Measurements from ENCODE around the gene ZNHIT1.

The ZNHIT1 gene

DNA sequence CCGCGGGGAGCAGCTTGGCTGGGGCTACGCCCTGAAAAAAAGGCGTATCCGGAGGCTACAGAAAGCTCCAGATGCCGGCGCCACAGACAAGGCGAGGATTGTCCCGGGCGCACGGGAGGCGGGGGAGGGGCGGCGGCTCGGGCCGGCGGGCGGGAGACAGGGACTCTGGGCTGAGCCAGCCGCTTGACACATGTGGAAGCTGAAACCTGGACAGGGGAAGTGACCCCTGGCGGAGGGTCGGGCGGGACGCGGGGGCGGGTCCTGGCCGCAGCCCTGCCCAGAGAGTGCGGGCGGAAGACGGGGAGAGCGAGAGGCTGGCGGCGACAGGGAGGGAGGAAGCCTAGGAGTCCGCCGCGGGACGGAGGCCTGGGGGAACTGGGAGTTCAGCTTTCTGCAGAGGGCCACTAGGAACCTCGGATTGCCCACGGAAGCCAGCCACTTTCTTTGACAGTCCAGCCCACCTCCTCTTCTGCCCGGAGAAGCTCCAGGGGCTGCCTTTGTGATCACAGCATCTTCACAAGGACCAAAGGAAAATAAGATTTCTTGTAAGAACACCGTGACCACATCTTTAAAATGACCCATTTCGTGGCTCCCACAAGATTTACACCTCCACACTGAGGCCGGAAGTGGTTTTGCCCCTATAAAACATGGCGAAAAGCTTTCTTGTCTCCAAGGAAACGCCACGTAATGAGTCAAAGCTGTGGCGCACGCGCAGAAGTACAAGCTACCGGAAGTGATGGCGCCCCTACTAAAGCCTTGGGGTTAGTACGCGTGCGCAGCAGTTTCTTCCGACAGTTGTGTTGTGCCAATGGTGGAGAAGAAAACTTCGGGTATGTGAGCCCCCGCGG lies at the start of gene ZNHIT1, which contains the start of gene PLOD3:
Gene ZNHIT1 (plus strand): TSS at position 778 of the 848 bp plus-strand sequence. CDS start 31 bp downstream, at position 809.
Gene PLOD3 (minus strand): TSS at position 194 of the 848 bp plus-strand sequence. CDS start 307 bp downstream, outside the sequence.
- DNase-seq (ENCODE audit: low spot score): peak; percentile 100
- TF ChIP-seq, protein P1, sequence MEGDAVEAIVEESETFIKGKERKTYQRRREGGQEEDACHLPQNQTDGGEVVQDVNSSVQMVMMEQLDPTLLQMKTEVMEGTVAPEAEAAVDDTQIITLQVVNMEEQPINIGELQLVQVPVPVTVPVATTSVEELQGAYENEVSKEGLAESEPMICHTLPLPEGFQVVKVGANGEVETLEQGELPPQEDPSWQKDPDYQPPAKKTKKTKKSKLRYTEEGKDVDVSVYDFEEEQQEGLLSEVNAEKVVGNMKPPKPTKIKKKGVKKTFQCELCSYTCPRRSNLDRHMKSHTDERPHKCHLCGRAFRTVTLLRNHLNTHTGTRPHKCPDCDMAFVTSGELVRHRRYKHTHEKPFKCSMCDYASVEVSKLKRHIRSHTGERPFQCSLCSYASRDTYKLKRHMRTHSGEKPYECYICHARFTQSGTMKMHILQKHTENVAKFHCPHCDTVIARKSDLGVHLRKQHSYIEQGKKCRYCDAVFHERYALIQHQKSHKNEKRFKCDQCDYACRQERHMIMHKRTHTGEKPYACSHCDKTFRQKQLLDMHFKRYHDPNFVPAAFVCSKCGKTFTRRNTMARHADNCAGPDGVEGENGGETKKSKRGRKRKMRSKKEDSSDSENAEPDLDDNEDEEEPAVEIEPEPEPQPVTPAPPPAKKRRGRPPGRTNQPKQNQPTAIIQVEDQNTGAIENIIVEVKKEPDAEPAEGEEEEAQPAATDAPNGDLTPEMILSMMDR (IDR thresholded peaks at IDR 0.05; ENCODE audit: extremely low read depth, insufficient read depth, missing control alignments): no peak
- in situ Hi-C loops (cut with MboI; ENCODE audit: low pct_unique_long_range_greater_than_20kb, low sequenced_read_pairs, unreplicated experiment): no loop called here

DNA sequence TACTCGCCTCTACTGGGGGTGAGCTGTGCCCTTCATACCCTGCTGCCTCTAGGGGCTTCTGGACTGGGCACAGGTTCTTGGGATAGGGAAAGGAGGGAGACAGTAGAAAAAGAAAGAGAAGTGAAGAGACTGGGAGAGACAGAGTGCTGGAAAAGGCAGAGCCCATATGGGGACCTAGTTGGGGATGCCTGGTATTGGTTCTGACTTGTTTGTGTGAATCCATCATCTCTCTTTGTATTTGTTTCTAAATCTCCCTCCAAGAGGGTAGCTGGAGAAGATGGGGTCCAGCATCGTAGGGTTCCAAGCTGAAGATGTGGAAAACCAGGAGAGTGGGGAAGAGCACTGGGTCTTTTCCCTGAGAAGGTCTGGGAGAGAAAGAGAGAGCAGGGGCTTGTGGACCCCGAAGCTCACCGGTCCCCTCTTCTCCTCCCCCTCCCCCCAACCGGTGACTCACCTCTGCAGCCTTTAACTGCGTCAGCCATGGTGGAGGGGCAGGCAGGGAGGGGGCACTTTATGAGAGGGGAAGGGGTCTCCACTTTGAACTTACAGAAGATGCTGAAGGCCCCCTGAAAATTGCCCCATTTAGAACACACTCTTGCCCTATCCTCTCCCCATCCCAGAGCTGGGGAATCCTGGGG lies 49.4 kb upstream of the ZNHIT1 start:
- in situ Hi-C loops (cut with MboI; ENCODE audit: low pct_unique_long_range_greater_than_20kb, low sequenced_read_pairs, unreplicated experiment): no loop called here
- TF ChIP-seq, protein P1 (IDR thresholded peaks at IDR 0.05; ENCODE audit: extremely low read depth, insufficient read depth, missing control alignments): no peak
- DNase-seq (ENCODE audit: low spot score): no peak

DNA sequence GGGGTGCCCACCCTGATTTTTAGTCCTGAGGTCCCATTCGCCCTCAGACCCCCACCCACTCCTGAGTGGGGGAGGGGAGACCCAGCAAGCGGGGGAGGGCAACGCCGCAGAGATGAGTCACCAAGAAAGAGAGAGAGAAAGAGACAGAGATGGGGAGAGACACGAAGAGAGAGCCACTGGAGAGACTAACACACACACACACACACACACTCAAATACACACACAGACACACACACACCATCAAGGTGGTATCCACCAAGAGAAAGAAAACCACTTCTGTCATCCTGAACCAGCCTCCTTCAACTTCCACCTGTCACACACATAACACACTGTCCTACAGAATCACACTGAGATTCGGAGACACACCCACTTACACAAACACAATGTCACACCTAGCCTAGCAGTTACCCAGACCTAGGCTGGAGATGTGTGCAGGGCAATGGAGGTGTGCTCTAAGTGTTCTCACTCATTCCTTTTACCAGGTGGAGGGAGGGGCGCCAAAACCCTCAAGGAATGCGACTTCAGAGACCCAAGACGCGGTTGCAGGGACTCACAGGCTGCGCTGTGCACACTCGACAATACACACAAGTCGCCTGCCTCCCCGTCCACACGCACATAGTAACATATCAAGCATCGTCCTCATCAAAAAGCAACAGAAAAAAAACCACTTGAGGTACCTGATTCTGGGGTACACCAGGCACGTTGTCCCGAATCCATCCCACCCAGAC lies 48.7 kb upstream of the ZNHIT1 start:
- DNase-seq (ENCODE audit: low spot score): no peak
- TF ChIP-seq, protein P1 (IDR thresholded peaks at IDR 0.05; ENCODE audit: extremely low read depth, insufficient read depth, missing control alignments): no peak
- in situ Hi-C loops (cut with MboI; ENCODE audit: low pct_unique_long_range_greater_than_20kb, low sequenced_read_pairs, unreplicated experiment): no loop called here

DNA sequence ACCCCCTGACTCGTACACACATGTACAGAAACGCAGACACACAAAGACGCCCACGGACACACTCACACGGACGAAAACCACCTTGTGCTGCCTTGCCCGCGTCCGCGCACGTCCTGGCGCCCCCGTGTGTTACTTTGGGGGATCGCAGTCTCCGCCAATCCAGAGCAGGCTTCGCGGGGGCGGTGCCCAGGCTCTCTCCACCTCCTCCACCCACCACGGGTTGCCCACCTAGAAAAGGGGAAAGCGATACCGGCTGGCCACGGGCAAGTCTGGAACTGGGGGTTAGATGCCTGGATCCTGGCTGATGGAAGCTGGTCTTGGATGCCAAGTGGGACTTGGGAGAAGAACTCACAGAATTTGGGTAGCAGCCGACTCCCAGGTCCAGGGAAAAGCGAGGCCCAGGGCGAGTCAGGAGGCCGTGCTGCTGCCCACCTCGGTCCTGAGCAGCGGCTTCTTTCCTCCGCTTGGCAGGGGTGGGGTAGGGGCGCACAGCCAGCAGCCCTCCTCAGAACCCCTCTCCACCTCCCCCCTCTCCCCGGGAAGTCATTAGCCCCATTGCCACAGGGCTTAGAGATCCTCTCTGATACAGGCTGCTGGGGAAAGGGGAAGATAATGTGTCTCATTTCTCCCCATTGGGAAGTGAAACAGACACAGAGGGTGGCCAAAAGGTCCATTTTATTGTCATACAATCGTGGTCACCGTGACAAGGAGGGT lies 48.0 kb upstream of the ZNHIT1 start:
- TF ChIP-seq, protein P1 (IDR thresholded peaks at IDR 0.05; ENCODE audit: extremely low read depth, insufficient read depth, missing control alignments): peak; percentile 95
- peak; percentile 81 for DNase-seq (ENCODE audit: low spot score)
- in situ Hi-C loops (cut with MboI; ENCODE audit: low pct_unique_long_range_greater_than_20kb, low sequenced_read_pairs, unreplicated experiment): no loop called here

DNA sequence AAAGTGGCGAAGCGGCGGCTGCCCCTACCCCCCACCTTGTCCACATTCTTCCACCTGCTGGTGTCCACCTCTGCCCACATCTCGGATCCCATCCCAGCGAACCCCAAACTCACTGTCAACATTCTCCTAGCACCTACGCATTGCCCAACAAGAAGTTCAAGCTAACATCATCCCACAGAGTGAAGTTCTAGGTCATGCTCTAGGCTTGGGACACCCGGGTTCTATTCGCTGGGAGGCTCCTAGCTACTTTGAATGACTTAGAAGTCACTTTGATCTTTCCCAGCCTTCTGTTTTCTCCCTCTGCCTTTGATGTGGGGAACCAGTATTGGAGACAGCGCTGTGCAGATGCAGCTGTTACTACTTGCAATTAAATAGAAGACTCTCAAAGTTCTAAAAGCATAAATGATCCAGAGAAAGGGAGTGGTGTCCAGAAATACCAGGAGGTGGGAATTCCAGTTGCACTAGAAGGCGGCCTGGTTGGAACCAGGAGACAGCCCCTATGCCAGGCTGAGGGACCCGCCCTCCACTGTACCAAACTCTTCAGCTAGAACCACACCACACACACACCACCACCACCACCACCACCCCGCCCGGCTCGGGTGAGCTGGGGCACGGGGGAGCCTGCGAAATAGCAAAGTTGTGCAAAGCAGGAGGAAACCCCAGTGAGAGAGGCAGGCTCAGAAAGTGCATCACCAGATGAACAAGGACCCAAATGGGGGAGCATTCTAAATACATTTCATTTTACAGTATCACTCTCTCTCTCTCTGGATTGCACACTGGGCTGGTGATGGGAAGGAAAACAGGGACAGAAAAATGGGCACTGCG lies 47.1 kb upstream of the ZNHIT1 start:
- TF ChIP-seq, protein P1 (IDR thresholded peaks at IDR 0.05; ENCODE audit: extremely low read depth, insufficient read depth, missing control alignments): no peak
- in situ Hi-C loops (cut with MboI; ENCODE audit: low pct_unique_long_range_greater_than_20kb, low sequenced_read_pairs, unreplicated experiment): no loop called here
- no peak for DNase-seq (ENCODE audit: low spot score)
